ENCODE results near the gene SYAP1.
"Not testable (repeated sequence)": the region's sequence is repeated elsewhere in the genome, so short reads cannot be mapped to it uniquely, and the experiment has no call there.

SYAP1 gene

DNA sequence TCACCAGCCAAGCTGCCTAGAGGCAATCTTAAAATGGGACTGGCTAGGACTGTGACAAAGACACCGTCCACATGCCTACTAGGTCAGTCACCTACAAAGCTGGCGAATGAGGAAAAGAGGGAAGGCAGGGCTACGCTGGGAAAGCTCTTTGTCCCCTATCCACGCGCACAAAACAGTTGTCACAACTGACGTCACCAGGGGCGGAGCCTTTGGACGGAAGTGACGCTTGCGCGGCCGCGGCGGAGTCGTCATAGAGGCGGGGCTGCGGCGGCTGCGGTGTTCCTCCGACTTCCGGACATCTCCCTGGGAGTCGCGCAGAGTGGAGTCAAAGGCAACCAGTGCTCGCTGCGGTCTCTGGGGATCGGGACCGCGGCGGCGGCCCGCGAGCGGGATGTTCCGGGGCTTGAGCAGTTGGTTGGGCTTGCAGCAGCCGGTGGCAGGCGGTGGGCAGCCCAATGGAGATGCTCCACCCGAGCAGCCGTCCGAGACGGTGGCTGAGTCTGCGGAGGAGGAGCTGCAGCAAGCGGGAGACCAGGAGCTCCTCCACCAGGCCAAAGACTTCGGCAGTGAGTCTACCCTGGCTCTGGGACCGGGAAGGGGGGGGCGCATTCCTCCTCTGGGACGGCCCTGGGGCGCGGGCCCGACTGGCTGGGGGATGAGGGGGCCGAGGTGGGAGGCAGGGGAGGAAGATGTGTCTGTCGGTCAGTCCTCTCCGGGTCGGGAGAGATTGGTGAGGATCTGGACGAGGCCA, at the start of gene SYAP1:
Gene SYAP1, plus strand, starts transcription at position 279 of the 751 bp plus-strand sequence. Its CDS starts 113 bp downstream, at position 392.
- DNase-seq = peak; percentile 91

DNA sequence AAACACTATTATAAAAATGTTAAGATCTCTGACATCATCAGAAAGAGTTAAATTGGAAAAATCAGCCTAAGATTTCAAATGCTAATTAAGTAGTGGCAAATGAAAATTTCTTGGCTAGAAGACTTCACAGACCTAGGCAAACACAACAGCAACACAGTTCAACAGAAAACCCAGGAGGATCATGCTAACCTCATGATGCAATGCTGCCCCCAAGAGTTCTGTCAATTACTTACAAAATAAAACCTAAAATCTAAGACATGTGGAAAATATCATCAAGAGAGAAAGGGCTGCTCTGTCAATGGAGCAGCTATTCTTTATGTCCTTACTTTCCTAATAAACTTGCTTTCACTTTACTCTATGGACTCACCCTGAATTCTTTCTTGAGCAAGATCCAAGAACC, 48.4 kb upstream of the SYAP1 start:
- DNase-seq = no peak

DNA sequence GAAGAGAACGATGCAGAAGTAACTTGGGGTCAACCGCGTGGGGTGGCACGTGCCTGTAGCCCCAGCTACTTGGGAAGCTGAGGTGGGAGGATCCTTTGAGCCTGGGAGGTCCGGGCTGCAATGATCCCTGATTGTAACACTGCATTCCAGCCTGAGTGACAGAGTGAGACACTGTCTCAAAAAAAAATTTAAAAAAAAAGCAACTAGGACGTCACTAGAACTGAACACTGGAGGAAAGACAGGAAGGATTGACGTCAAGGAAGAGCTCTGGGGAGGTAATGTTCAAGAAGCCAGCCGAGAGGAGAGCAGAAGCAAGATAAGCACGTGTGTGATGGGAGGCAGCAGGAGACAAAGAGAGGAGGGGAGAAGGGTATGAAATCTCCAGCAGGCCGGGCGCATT, 40.7 kb upstream of the SYAP1 start:
- DNase-seq = no peak

DNA sequence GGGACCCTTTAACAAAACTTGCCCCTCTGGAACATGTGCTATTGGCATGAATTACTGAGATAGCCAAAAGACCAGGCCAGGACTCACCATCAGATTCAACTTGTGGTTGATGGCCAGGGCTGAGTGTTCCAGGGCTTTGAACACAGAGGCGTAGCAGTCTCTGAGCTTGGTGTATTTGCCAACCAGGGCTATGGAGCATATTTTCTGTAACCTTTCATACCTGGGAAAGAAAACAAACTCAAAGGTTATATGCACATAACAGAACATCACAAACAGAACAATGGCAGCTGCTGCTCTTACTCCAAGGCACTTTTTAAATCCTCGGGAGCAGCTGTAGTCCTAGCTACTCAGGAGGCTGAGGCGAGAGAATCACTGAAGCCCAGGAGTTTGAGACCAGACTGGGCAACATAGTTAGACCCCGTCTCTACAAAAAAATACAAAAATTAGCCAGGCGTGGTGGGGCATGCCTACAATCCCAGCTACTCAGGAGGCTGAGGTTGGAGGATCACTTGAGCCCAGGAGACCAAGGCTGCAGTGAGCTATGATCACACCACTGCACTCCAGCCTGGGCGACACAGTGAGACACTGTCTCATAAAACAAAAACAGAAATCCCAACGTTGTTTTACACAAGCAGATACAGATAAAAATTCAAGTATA, 36.3 kb upstream of the SYAP1 start:
- no peak for DNase-seq

DNA sequence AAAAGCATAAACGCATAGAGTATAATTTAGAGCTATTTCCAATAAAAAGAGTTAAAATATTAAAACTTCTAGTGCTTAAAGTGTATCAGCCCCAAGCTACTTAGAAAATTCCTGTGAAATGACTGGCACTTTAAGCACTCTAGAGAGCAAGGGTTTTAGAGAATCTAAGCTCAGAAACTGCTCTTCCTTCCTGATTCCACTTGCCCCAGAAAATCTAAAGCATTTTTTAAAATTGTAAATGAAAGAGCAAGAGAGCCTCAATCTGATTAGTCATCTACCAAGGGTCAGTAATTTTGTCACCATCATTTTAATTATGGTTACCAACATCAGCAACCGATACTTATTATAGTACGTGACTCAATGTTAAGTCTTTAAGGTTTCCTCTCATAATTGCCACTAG, 31.9 kb upstream of the SYAP1 start:
- no peak for DNase-seq

DNA sequence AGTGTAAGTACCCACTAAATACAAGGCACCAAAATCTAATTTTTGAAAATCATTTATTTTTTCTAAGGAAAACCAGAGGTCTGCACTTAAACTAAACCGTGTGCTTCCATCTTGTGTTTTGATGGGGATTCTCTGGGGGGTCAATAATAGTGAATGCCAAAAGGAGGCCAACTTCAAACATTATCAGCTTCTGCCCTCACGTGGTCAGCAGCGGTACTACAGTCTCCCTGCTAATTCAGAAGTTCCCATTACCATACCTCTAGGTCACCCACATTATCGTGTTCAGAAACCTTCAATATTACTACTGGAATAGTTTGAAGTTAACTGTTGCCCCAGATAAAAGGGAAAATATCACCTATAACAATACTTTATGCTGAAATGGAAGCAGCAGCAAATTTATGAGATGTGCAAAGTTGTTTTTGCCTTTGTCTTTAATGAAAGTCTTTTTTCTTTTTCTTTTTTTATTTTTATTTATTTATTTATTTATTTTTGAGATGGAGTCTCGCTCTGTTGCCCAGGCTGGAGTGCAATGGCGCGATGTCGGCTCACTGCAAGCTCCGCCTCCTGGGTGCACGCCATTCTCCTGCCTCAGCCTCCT, 24.2 kb upstream of the SYAP1 start:
- no peak for DNase-seq

GRCh38 chrX:16696956-16697355, 22.5 kb upstream of the SYAP1 start:
- no peak for DNase-seq

DNA sequence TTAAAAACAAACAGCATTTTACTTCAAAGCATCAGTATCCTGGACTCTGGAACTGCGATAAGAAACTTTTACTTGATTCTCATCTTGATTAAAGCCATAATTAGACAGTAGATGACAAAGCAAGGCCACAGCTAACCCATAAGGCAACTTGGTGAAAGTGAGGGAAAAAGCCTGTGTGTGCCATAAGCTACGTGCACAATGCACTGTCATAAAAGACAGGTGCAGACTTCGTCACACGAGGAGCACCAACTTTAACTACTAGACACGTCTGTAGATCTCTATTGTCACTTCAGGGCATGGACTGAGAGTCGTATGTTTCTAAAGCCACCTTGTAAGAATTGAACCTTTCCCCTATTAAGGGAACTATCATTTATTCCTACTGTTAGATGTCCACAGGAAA, 20.0 kb upstream of the SYAP1 start:
- no peak for DNase-seq

DNA sequence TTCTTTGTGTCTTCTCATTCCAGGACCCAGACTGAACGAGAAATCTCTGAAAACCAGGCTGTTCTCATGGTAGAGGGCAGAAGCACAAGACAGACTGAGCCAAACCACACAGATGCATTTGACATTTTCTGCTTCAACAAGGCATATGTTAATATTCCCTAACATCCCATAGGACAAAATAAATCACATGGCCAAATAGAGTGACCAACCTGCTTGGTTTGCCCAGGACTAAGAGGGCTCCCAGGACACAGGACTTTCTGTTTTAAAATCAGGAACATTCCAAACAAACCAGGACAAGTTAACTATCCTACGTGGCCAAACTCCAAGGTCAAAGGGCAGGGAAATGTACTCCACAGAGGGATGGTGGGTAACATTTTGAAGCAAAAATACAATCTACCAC, 18.7 kb upstream of the SYAP1 start:
- DNase-seq = no peak

- no peak for DNase-seq
Measured at GRCh38 chrX:16702700-16703599, 16.5 kb upstream of the SYAP1 start.

DNA sequence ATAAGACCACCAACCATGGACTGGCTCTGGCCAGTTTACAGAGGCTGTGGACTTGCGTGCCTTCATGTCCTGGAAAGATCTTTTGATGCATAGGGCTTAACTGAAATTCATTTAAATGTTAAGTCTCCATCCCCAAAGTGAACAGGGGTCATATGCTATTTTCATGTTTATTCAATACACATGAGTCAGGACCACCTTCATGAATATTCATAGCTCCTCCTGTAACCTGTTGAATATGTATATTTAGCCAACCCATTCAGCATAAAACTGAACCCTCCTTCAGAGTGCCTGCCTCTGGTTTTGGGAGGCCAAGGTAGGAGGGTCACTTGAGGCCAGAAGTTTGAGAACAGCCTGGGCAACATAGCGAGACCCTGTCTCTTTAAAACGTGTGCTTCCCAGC, 14.0 kb upstream of the SYAP1 start:
- DNase-seq = no peak

GRCh38 chrX:16708016-16708415, 11.4 kb upstream of the SYAP1 start:
- no peak for DNase-seq

DNA sequence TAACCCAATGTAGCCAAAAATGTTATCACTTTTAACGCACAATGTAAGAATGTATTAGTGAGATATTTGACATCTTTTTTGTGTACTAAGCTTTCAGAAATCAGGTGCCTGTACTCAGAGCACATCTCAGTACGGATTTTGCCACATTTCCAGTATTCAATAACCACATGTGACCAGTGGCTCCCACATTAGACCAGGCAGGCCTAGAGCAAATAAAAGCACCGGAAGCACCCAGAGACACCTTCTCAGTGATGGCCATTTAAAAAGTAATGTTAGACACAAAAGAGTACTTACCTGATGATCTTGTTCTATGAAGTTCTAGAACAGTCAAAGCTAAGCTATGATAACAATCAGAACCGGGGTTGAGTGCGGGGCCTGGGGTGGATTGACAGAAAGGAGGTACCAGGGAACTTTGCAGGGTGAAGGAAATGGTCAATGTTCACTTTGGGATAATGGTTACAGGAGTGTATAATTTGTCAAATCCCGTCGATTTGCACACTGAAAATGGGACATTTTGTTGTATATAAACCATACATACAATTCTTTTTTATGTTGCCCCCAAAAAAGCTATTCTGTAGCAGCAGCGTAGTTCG, 8.1 kb upstream of the SYAP1 start:
- no peak for DNase-seq

GRCh38 chrX:16711893-16712547, 7.4 kb upstream of the SYAP1 start:
- DNase-seq = no peak

GRCh38 chrX:16712548-16713155, 6.8 kb upstream of the SYAP1 start, which contains the start of gene CTPS2:
Gene CTPS2 (minus strand): TSS chrX:16712669. CDS start chrX:16702902, 9,767 bp downstream.
- DNase-seq = peak; percentile 22

DNA sequence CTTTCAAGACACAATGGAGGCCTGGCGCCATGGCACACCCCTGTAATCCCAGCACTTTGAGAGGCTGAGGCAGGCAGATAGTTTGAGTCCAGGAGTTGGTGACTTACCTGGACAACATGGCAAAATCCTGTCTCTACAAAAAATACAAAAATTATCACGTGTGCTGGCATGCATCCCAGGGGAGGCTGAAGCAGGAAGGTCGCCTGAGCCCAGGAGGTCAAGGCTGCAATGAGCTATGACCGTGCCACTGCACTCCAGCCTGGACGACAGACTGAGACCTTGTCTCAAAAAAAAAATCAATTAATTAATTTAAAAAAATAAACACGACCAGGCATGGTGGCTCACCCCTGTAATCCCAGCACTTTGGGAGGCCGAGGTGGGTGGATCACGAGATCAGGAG, 4.9 kb upstream of the SYAP1 start:
- DNase-seq = no peak

- not testable (repeated sequence) for DNase-seq
Measured at GRCh38 chrX:16715638-16716037, 3.8 kb upstream of the SYAP1 start.

GRCh38 chrX:16716451-16716850, 3.0 kb upstream of the SYAP1 start:
- not testable (repeated sequence) for DNase-seq

DNA sequence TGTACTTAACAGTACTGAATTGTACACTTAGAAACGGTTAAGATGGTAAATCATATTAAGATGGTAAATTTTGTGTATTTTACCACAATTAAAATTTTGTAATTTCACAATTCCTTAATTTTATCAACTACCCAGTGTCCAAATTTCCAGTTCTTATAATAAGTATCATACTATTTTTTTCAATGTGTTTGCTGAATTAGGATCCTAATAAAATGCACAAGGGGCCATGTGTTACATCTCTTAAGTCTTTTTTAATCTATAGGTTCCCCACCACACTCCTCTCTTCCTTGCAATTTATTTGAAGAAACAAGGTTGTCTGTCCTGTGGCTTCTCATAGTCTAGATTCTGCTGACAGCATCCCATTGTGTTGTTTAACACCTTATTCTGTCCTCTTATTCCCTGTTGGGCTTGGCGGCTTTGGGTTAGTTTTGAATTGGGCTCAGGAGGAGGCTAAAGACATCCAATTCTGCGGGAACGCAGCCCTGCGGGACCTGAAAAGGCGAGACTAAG, 533 bp upstream of the SYAP1 start:
- DNase-seq = no peak

DNA sequence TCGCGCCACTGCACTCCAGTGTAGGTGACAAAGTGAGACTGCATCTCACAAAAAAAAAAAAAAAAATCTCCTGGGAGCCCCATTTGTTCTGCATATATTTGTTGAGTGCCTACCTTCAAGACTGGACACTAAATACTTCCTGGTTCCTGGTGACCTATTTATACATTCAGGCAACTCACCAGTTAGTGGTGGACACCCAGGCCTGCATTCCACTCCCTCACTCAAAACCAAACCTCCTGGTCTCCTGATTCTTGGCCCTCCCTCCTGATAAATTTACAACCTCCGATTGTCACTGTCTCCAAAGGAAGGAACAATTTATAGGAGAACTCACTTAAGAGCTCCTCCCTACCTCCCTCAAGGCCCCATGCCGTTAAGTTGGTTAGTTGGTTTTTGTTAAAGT, 3.1 kb downstream of the SYAP1 start:
- DNase-seq = no peak

- no peak for DNase-seq
Measured at GRCh38 chrX:16725072-16725471, 5.7 kb downstream of the SYAP1 start.
